ENCODE measurements around the gene HBA1.
"Not testable (repeated sequence)": the region's sequence is repeated elsewhere in the genome, so short reads cannot be mapped to it uniquely, and the experiment has no call there.

The HBA1 gene

GRCh38 chr16:176006-176405, 474 bp upstream of the HBA1 start:
- not testable (repeated sequence) for DNase-seq

GRCh38 chr16:177394-177822, 928 bp downstream of the HBA1 start:
- no peak for DNase-seq

GRCh38 chr16:177981-178667, 1.6 kb downstream of the HBA1 start:
- DNase-seq, result no peak

- no peak for DNase-seq
Measured at GRCh38 chr16:178668-179015, 2.2 kb downstream of the HBA1 start.

GRCh38 chr16:179211-180092, 3.0 kb downstream of the HBA1 start:
- DNase-seq, result no peak

- DNase-seq, result peak; percentile 19 to 66 (median 41)
Measured at GRCh38 chr16:180101-180675, 3.7 kb downstream of the HBA1 start, which contains the start of gene HBQ1. TSS of gene HBQ1 (plus strand) at chr16:180459. CDS start at chr16:180487, 28 bp downstream.

GRCh38 chr16:180681-181564, 4.4 kb downstream of the HBA1 start:
- peak; percentile 64 to 85 (median 78) for DNase-seq

GRCh38 chr16:181565-182021, 5.1 kb downstream of the HBA1 start:
- DNase-seq, result no peak

- DNase-seq, result no peak
Measured at GRCh38 chr16:183005-183404, 6.5 kb downstream of the HBA1 start.

- no peak for DNase-seq
Measured at GRCh38 chr16:185213-185612, 8.7 kb downstream of the HBA1 start.

- DNase-seq, result no peak
Measured at GRCh38 chr16:185691-186090, 9.2 kb downstream of the HBA1 start.

- no peak for DNase-seq
Measured at GRCh38 chr16:187330-187729, 10.8 kb downstream of the HBA1 start.

- DNase-seq, result no peak
Measured at GRCh38 chr16:188674-189073, 12.2 kb downstream of the HBA1 start.

GRCh38 chr16:189604-190186, 13.2 kb downstream of the HBA1 start:
- DNase-seq, result no peak

GRCh38 chr16:191831-192230, 15.4 kb downstream of the HBA1 start:
- DNase-seq, result no peak

- DNase-seq, result no peak
Measured at GRCh38 chr16:192686-193085, 16.2 kb downstream of the HBA1 start.

GRCh38 chr16:193441-193840, 17.0 kb downstream of the HBA1 start:
- no peak for DNase-seq

- no peak for DNase-seq
Measured at GRCh38 chr16:194516-194915, 18.0 kb downstream of the HBA1 start.

GRCh38 chr16:200388-200787, 23.9 kb downstream of the HBA1 start:
- no peak for DNase-seq

- no peak for DNase-seq
Measured at GRCh38 chr16:203246-203645, 26.8 kb downstream of the HBA1 start.

GRCh38 chr16:204046-204445, 27.6 kb downstream of the HBA1 start:
- not testable (repeated sequence) for DNase-seq

GRCh38 chr16:209359-209758, 32.9 kb downstream of the HBA1 start:
- DNase-seq, result not testable (repeated sequence)
